GM18867 (cell line): ENCODE measurements around the gene WDR59.
"Not testable (repeated sequence)": the region's sequence is repeated elsewhere in the genome, so short reads cannot be mapped to it uniquely, and the experiment has no call there.

Source experiments
- ATAC-seq: cut with Tn5 transposase; IDR thresholded peaks from one replicate; pipeline ENCODE4 v1.9.1; 2021; ENCODE audit warnings: mild to moderate bottlenecking, moderate library complexity; ENCODE audit not compliant: unreplicated experiment

WDR59 gene

DNA sequence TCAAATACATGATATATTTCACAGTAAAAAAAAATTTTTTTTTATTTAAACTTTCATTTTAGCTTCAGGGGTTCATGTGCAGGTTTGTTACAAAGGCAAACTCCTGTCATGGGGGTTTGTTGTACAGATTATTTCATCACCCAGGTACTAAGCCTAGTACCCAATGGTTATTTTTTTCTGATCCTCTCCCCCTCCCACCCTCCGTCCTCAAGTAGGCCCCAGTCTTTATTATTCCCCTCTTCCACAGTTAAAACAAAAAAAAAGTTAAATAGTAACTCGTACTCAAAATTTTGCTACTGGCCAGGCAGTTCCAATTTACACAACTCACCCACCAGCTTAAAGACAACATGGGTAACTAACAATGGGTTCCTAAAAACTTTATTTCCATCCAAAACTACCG is 63.9 kb downstream of the WDR59 start:
- no peak for ATAC-seq

DNA sequence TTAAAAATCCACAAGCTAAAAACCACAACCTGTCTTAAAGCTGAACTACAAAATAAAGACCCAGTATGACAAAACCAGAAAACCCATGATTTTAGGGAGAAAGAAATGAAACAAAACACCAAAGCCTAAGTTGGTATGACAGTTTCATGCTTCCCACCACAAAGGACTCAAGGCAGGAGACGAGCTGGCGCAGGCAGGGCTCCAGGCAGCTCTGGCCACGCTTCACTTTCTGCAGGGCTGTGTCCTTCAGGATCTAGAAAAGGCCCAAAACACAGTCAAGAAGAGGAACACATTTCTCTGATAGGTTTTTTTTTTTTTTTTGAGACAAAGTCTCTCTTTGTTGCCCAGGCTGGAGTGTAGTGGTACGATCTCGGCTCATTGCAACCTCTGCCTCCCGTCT is 75.3 kb downstream of the WDR59 start:
- no peak for ATAC-seq

DNA sequence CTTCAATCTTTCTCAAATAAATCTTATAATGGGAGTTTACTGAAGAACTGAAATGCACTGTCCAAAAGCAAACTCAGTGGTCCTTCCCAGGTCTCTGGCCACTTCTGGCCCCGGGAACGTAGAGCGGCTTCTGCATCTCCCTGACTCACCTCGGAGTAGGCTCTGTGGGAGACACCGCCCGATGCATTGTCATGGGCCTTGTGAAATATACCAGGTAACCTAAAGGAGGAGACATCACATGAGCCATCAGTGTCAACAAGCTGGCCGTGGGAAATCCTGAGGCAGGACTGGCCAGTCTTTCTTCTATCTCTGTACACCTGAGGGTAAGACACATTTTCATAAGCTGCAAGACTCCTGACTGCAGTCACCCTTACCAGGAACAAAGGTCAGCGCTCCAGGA is 76.2 kb downstream of the WDR59 start:
- ATAC-seq = not testable (repeated sequence)

DNA sequence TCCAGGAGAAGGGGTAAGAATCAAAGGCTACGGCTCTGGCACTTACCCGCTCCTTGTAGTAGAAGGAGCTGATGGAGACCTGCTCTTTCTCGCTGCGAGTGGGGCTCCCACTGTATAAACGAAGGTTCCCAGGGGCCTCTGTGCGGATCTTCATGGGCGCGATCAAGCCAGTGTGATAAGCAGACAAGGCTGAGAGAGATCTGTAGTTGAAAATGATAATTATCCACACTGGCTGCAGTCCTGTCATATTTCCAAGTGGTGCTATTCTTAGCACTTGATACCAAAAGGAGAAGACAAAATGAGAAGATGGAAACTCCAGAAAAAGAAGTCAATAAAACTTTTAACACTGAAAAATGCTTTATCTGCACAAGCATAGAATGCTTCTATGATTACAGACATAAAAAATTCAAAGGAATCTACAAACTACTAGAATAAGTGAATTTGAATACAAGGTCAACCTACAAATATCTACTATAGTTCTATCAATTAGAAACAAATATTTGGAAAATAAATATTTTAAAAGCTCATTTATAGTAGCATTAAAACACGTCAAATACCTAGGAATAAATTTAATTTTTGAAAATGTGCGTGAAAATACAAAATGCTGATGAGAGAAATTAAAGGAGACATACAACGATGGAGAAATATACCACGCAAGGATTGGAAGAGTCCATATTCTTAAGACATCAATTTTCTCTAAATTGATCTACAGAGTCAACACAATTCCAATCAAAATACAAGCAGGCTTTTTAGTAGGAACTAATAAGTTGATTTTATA is 80.8 kb downstream of the WDR59 start:
- no peak for ATAC-seq

DNA sequence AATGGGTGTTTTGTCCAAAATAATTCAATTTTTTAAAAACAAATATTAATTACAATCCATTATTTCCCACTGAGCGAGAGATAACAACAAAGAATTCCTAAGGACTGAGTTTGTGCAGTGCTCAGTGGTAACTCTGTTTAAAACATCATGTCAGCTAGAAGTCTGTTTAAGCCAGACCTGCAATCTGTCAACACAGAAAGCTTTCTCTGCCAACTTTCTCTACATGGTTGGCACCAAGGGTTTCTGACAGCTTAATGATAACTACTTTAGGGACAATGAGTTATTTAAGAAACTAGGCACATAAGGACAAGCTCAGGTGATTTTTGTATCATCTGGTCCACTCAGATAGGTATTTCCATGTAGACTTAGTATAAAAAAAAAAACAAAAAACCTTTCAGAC is 81.8 kb downstream of the WDR59 start:
- no peak for ATAC-seq

DNA sequence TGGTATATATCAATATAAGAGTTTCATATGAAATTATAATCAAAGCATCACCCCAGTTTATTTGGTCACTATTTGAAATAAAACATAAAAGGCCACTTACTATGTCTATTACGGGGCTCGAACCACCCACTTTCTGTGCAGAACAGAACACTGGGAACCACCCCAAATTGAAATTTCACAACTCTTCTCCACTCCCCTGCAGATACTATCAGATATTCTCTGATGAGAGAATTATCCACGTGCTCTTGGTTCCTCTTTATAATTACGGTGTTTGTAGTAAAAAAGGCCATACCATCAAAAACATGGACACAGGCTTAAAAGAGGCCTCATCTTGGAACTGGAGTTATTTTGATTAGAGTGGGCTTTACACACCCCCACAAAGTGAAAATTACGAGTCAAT is 82.8 kb downstream of the WDR59 start:
- no peak for ATAC-seq

DNA sequence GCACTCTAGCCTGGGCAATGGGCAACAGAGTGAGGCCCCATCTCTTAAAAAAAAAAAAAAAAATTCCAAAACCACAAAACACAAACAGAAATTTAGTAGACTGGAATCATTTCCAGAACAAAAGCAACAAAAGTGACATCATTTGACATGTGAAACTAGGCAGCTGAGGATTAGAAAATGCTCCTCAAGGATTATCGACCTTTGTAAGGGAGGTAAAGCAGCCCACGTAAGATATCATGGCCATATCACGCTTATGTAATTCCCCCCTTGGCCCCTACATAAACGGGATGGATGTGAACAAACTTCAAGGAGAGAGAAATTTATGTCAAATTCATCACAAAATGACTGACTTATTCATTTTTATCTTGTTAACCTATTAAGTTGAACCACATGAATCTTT is 83.3 kb downstream of the WDR59 start:
- ATAC-seq = no peak

DNA sequence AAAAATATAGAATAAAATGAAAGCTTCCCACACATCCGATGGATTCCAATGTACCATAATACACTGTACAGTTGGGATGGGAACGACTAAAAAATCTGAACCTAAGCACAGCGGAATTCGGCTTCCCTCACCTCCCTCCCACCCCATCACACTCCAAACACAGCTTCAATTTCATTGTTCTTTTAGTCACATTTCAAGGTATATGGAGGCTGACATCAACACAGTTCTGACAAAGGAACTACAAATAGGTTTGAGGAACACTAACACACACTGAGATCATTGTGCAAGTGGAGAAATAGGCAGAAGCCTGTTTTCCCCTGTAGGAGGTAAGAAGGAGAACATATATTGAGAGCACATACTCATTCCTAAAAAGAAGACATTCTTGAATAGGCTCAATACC is 85.1 kb downstream of the WDR59 start:
- no peak for ATAC-seq

DNA sequence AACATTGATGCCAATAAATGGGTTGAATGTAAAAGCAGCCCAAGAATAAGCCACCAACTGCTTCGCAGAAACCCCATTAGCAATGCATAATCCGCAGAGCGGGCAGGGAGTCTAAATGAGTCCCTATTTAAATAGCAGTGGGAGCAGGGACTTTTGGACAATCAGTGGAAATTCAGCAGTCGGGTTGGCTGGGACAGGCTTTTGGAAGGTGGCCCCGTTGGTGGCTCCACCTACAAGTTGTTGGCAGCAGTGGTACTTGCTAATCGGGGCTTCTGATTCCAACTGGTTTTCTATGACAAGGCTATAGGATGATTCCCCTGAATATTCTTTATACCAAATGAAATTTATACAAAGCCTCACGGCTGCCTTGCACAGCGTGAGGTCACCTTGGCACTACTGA is 86.3 kb downstream of the WDR59 start:
- no peak for ATAC-seq

DNA sequence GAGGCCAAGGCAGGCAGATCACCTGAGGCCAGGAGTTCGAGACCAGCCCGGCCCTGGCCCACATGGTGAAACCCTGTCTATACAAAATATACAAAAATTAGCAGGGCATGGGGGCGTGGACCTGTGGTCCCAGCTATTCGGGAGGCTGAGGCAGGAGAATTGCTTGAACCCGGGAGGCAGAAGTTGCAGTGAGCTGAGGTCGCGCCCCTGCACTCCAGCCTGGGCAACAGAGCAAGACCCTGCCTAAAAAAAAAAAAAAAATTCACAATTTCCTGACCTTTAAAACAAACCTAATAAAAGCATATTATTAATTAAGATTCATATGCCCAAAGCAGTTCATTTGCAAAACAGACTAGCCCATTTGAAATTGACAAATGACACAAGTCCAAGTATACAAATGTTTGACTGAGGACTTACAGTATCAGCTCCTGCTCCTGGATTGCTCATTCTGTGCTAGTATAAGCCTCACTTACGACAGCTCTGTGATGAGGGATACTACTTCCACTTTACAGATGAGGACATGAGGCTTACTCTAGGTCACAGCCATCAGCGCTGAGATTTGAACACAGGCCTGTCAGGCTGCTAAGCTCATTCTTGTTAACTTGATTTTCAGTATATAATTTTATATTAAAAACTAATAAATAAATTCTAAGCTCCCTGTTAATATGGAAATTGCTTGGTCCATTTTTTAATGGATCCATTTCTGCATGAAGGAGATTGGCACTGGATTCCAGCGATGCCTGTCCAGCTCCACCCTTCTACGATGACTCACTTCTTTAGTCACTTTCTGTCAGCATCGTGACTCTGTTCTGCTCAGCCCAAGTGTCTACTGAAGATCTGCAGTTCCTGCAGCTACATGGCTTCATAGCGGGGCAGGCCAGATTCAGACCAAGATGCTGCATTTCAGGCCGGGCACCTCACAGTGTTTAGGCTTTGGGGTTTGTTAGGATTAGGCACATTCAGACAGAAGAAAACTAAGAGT is 88.2 kb downstream of the WDR59 start:
- no peak for ATAC-seq

DNA sequence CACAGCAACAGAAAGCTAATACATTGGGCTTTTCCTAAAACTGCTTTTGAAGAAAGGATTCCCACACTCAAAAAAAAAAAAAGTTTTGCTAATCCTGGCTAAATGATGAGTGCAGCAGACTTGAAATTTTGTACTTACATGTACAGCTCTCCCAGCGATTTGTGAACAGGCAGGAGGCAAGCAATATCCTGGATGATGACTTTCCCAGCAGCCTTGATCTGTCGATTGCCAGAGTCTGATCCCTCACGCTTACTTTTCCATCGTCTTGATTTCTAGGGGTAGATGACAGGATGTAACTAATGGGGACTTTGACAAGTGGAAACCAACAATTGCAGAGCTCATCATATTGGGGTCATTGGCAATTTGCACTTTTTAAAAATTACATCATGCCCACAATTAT is 91.4 kb downstream of the WDR59 start:
- ATAC-seq = no peak

DNA sequence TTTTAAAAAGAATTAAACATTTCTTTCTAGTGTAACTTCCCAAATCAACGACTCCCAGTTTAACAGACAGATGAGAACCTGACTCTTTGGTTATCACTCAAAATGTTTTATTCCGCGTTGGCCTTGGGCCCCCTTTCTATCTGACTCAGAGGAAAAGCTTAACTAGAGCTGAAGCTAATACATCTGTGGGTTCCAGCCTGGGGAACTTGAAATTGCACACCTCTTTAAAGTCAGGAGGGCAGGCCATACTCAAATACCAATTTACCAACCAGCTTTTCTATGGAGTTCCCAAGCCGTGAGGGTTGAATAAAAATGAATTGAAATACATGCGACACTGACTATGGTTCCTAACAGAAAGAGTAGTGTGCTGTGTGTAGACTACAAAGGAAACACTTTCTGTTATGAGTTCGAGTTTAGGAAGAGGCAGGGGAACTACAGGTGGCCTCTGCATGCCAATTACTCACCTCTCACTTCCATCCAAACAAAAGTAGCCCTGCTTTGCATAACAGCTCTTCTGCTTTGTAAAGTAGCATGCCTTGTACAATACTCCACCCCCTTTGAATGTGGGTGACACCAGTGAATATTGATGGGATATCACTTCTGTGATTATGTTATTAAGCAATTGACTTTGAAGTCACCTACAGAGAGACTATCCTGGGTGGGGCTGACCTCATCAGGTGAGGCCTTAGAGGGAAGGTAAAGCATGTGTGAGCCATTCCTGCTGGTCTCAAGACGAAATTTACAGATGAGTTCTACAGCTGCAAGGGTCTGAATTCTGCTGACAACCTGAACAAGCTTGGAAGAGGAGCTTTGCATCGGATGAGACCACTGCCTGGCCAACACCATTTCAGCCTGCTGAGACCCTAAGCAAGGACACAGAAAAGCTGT is 92.1 kb downstream of the WDR59 start:
- ATAC-seq = peak; percentile 90

DNA sequence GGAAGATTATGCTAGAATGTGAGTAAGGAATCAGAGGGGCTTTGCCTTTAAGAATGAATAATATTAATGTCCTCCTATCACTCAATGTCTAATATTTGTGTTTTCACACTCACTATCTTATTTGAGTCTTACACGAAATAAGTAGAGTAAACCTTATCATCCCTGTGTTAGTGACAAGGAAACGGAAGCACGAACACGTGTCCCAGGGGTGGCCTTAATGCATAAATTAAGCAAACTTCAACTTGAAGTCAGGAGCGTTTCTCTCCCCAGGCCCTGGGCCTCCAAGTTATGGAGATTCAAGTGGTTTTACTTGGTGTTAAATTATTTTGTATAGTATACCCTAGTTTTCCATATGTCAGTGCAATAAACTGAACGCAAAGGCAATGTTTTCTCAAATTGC is 96.0 kb downstream of the WDR59 start:
- ATAC-seq = no peak

DNA sequence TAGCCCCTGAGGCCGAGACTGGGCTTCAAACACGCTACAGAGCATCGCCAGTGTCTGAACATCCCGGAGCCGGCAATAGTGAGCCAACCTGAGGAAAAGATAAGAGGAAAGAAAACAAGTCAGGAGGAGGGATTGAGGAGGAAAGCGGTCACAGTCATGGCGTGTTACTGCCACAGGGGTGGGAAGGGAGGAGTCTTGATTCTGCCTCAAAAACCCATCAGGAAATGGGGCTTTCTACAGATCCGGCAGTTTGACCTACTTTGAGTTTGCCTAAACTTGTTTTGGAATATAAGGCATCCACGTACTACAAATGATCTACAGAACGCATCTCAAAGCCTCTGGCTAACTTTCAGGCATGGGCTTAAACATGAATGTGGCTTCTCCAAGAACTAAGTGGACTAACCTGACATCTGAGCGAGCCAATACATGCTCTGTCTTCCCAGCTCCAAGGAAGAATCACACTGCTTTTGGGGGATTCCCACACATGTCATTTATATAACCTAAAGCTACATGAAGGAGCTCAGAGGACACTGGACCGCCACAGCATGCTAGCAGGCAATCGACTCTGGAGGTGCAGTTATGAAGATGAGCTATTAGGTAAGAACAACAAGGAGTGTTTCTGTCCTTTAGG is 96.6 kb downstream of the WDR59 start:
- no peak for ATAC-seq

DNA sequence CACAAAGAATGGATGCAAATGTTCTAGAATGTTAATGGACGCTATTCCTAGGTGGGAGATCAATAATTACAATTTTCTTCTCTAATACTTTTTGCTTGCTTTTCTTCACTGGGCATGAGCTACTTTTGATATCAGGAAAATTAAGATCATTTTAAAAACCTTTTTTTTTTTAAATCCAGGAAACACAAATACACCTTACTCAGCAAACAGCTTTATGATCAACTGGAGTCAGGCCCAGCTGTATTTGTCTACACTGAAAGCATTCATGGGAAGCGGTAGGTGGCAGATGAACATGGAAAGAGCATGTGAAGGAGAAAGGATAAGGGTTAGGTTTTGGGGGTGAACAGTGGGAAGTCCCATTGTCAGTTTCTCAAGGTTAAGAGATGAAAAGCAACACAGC is 97.8 kb downstream of the WDR59 start:
- ATAC-seq = no peak

DNA sequence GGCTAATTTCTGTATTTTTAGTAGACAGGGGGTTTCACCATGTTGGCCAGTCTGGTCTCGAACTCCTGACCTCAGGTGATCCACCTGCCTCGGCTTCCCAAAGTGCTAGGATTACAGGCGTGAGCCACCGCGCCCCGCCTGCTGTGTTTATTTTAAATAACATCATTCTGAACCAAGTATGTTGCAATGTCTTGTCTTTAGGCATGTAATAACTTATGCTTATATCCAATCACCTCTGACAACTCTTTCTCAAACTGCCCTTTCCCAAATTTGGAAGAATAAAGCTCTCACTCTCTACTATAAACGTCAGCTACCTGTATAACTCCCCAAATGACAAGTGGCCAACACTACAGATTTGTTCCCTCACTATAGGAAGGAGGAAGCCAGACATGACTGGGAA is 107.2 kb downstream of the WDR59 start:
- no peak for ATAC-seq

DNA sequence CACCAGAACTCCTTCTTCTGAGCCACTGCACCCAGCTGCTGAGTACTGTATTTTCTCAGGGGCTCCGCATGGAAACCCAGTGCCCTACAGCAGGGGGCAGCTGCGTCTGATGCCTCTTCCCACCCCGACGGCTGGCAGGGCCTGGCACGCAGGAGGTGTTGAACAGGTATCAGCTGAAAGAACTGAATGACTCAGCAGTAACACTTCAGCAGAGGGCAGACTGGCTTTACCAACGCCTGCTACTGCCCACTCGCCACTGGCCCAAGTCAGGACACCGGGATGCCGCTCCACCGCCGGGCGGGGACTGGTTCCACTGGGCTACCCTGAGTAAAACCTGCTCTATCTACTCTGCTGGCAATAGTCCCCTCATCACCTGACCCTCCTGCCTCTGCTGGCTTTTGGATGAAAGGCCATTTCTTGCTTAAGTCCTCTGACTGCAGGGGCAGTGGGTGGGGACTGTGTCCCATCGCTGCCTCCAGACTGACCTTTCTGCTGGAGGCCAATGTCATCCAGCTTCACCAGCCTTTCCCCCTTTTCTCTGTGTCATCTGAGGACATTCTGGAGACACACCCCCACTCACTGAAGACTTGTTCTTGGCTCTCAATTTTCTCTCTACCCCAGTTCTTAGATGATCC is 109.9 kb downstream of the WDR59 start:
- ATAC-seq = no peak

DNA sequence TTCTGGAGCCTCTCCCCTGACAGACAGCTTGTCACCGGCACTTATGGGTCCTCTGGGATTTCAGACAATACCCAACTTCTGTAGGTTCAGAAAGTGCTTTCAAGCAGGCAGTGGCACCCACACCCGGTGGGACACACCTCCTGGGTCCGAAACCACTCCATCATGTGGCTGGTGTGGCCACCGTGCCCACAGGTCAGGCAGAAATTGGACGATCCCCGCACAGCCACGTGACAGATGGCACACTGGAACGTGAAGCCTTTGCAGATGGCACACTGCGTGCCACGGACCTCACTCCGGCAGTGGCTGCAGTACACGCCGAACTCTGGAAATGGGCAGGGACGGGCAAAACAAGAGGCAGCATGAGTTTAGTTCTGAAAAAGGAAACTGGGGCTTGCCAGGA is 110.8 kb downstream of the WDR59 start:
- no peak for ATAC-seq

DNA sequence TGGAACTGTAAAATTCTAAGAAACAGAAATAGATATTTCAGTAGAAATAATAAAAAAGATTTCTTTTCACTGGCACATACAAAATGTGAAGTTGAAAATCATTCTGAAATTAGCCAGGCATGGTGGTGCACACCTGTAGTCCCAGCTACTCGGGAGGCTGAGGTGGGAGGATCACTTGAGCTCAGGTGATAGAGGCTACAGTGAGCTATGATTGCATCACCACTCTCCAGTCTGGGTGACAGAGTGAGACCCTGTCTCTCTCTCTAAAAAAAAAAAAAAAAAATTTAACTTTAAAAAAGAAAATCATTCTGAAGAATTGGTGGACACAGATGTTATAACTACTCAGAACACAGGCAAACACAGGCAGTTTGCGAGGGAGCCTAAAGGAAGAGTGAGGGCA is 112.6 kb downstream of the WDR59 start:
- no peak for ATAC-seq

DNA sequence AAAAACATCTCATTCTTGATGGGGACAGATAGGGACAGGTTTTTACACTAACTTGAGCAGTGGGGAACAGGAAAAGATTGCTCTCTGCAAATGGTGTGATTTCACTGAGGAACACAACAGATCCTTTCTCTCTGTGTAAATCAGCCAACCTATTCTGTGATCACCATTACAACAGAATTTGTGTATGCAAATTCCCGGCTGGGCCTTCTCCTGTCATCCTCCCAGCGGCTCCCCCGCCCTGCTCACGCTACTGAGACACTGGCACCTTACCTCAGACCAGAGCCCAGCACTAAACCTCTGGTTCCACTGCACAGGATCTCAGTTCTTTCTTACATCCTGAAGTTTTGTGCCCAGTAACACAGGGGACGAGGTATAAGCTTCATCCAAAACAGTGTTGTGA is 113.3 kb downstream of the WDR59 start:
- ATAC-seq = no peak
